Naive thymus-derived CD4-positive, alpha-beta T cell (primary cell): ENCODE results near the gene RAB28. TPM values are rescaled to one million over a fixed set of nuclear protein-coding genes. Genes with fewer than 3 reads are reported as not detected.

Source experiments
- ATAC-seq: fragments of 150-1000 bp; cut with Tn5 transposase; 2 replicates; pipeline ENCODE4 v1.10.0; 2021; ENCODE audit warnings: mild to moderate bottlenecking, moderate library complexity
- CTCF ChIA-PET: fragments of 350-600 bp; sonication (Branson Sonifier 250); formaldehyde crosslinking; loops from one replicate; lab custom pipeline; 2021; ENCODE audit warnings: antibody characterized with exemption; lab: Charles Lee
- POLR2A ChIA-PET: fragments of 350-600 bp; sonication (Branson Sonifier 250); formaldehyde crosslinking; loops from one replicate; lab custom pipeline; 2021; ENCODE audit warnings: antibody characterized with exemption, inconsistent platforms; lab: Charles Lee
- DNase-seq, 9 donors: peaks; one replicate each; pipeline versions ENCODE4 v3.0.0 to v3.0.0-alpha.2; 2020 to 2022; ENCODE audit warnings: mixed read lengths in 1 of 9
- H3K27ac ChIP-seq: one replicate; pipeline ENCODE4 v1.7.0; 2013; ENCODE audit warnings: mild to moderate bottlenecking, low read depth, low read length, moderate library complexity
- H3K27me3 ChIP-seq, 2 donors: one replicate each; pipeline ENCODE4 v1.7.0; 2013; ENCODE audit warnings: low read length in 2 of 2, mild to moderate bottlenecking in 2 of 2, moderate library complexity in 2 of 2; ENCODE audit not compliant: control insufficient read depth in 2 of 2, insufficient read depth in 2 of 2
- H3K36me3 ChIP-seq, 3 experiments: 1 replicate in 2 of 3; 2 replicates in 1 of 3; pipeline ENCODE4 v1.7.0; 2013; ENCODE audit warnings: low read length in 3 of 3, mild to moderate bottlenecking in 3 of 3, moderate library complexity in 1 of 3; ENCODE audit not compliant: insufficient read depth in 3 of 3, control insufficient read depth in 2 of 3
- H3K4me1 ChIP-seq, 2 donors: one replicate each; pipeline ENCODE4 v1.7.0; 2013; ENCODE audit warnings: low read length in 2 of 2, mild to moderate bottlenecking in 2 of 2, moderate library complexity in 1 of 2; ENCODE audit not compliant: control insufficient read depth in 2 of 2, insufficient read depth in 2 of 2
- H3K4me3 ChIP-seq: 2 replicates; pipeline ENCODE4 v1.7.0; 2013; ENCODE audit warnings: mild to moderate bottlenecking, low read length
- H3K9me3 ChIP-seq, 3 experiments: 1 replicate in 2 of 3; 2 replicates in 1 of 3; pipeline ENCODE4 v1.7.0; 2013; ENCODE audit warnings: low read length in 3 of 3; ENCODE audit not compliant: control insufficient read depth in 2 of 3
- H3K27ac Mint-ChIP-seq, 9 donors: one replicate each; pipeline ENCODE4 v1.8.0; 2020 to 2022; ENCODE audit warnings: mixed read lengths in 9 of 9, mild to moderate bottlenecking in 8 of 9, moderate library complexity in 5 of 9, inconsistent platforms in 2 of 9
- H3K27me3 Mint-ChIP-seq, 5 donors: one replicate each; pipeline ENCODE4 v1.8.0; 2021 to 2022; ENCODE audit warnings: mixed read lengths in 5 of 5, mild to moderate bottlenecking in 1 of 5
- H3K36me3 Mint-ChIP-seq, 5 donors: one replicate each; pipeline ENCODE4 v1.8.0; 2020 to 2022; ENCODE audit warnings: mixed read lengths in 5 of 5, mild to moderate bottlenecking in 3 of 5, inconsistent platforms in 1 of 5
- H3K4me1 Mint-ChIP-seq, 7 donors: one replicate each; pipeline ENCODE4 v1.8.0; 2020 to 2022; ENCODE audit warnings: mixed read lengths in 7 of 7, mild to moderate bottlenecking in 3 of 7, inconsistent platforms in 1 of 7
- H3K4me3 Mint-ChIP-seq, 10 donors: one replicate each; pipeline ENCODE4 v1.8.0; 2020 to 2022; ENCODE audit warnings: mild to moderate bottlenecking in 10 of 10, mixed read lengths in 10 of 10, moderate library complexity in 6 of 10, inconsistent platforms in 2 of 10
- H3K9me3 Mint-ChIP-seq, 11 donors: one replicate each; pipeline ENCODE4 v1.8.0; 2020 to 2022; ENCODE audit warnings: mixed read lengths in 11 of 11, mild to moderate bottlenecking in 4 of 11, inconsistent platforms in 1 of 11, moderate library complexity in 1 of 11
- intact Hi-C, 2 donors: fragments of 100-400 bp; cut with micrococcal nuclease; formaldehyde crosslinking; loops; one replicate each; pipeline ENCODE4 v1.15.1; 2023
- polyA plus RNA-seq, 2 donors: library from polyadenylated mRNA; unstranded; fragments of 300-500 nt; fragmentation: Illumina TruSeq; gene quantifications; one replicate each; pipeline ENCODE4 v1.2.3, GENCODE V29; 2021
- total RNA-seq, 6 experiments: library from RNA in 5 of 6; stranded (reverse) in 5 of 6; gene quantifications; 1 replicate in 5 of 6; 2 replicates in 1 of 6; pipeline ENCODE4 v1.2.3 and lab custom pipeline; 2021 to 2026

RAB28 gene
- 10 to 100 TPM in 3 of 5 experiments, 1 to 10 TPM in 2; 8.0 to 16.1 (median 14.0) TPM for total RNA-seq
- 10 to 100 TPM; 11.0 to 14.8 TPM for polyA plus RNA-seq
- 11.3 reads per million, percentile 38 among the genes with 10 or more reads in this experiment for total RNA-seq (lab: John Stamatoyannopoulos, UW)

- Mint-ChIP-seq H3K4me1 (peaks cover 12 to 42% (median 28%) of the 10 kb centered on the region in 7 donors), H3K9me3 (peaks cover 0 to 2% (median 0%) of the 10 kb centered on the region in 11 donors), H3K27ac (peak within 1 kb of the TSS; percentile 87 to 100 (median 99)), H3K27me3 (peaks cover 0 to 17% (median 7%) of the 10 kb centered on the region in 5 donors), H3K36me3 (peaks cover 0 to 2% (median 0%) of the 10 kb centered on the region in 5 donors), H3K4me3 (peak within 1 kb of the TSS; percentile 79 to 98 (median 94))
- peaks cover 0 to 4% (median 0%) of the 10 kb centered on the region in 3 experiments for H3K36me3 ChIP-seq
- peak within 1 kb of the TSS; percentile 99 for H3K27ac ChIP-seq
- no peaks in the 10 kb centered on the region for H3K9me3 ChIP-seq
- peak; percentile 92 to 97 (median 96) for DNase-seq
- intact Hi-C loops: loop anchor here (1.0 to 2.0 kb wide), 4 partner anchors 63 to 1517 kb away; partner anchors contain the start of gene BOD1L1 (in 2 of the 2)
- peaks cover 15 to 18% of the 10 kb centered on the region in 2 donors for H3K4me1 ChIP-seq
- peak within 1 kb of the TSS; percentile 81 for H3K4me3 ChIP-seq
- no peaks in the 10 kb centered on the region for H3K27me3 ChIP-seq
- ChIA-PET POLR2A (interaction anchor here (0.5 to 1.1 kb wide), 4 partner anchors 10 to 144 kb away, joined by 3 to 7 read pairs (median 3); partner anchors contain the start of gene BOD1L1), CTCF (no interaction called here)
- ATAC-seq: peak; percentile 95
Measured at GRCh38 chr4:13484122-13484748, at the start of gene RAB28. TSS of gene RAB28 (minus strand) at chr4:13484340.

- intact Hi-C loops: no loop called here
- peaks cover 11 to 44% (median 28%) of the 10 kb centered on the region in 7 donors for H3K4me1 Mint-ChIP-seq
- peaks cover 0 to 6% (median 2%) of the 10 kb centered on the region in 5 donors for H3K36me3 Mint-ChIP-seq
- peaks cover 0 to 20% (median 5%) of the 10 kb centered on the region in 11 donors for H3K9me3 Mint-ChIP-seq
- H3K4me3 Mint-ChIP-seq: no peak overlapping the region
- H3K27ac Mint-ChIP-seq: no peak overlapping the region
- ChIA-PET CTCF (interaction anchor here (0.6 kb wide), 1 partner anchor 21 kb away, joined by 4 read pairs; no protein-coding TSS in a partner anchor), POLR2A (no interaction called here)
- DNase-seq (no peak), ATAC-seq (no peak)
- peaks cover 82 to 95% (median 89%) of the 10 kb centered on the region in 5 donors for H3K27me3 Mint-ChIP-seq
- peaks cover 23 to 60% of the 10 kb centered on the region in 2 donors for H3K27me3 ChIP-seq
- no peaks in the 10 kb centered on the region for H3K9me3 ChIP-seq
- peaks cover 9 to 14% of the 10 kb centered on the region in 2 donors for H3K4me1 ChIP-seq
- H3K4me3 ChIP-seq: no peak overlapping the region
- H3K27ac ChIP-seq: no peak overlapping the region
- H3K36me3 ChIP-seq: no peaks in the 10 kb centered on the region
Measured at GRCh38 chr4:13531625-13531998, 47.5 kb upstream of the RAB28 start.

GRCh38 chr4:13530823-13531624 is 46.9 kb upstream of the RAB28 start:
- CTCF ChIA-PET: no interaction called here
- H3K9me3 ChIP-seq: no peaks in the 10 kb centered on the region
- intact Hi-C loops: no loop called here
- Mint-ChIP-seq H3K27me3 (peaks cover 82 to 95% (median 89%) of the 10 kb centered on the region in 5 donors), H3K27ac (peak overlapping the region in 1 of 9 donors; percentile 7), H3K4me3 (peak overlapping the region in 2 of 10 donors; percentile 12 to 15), H3K36me3 (peaks cover 0 to 3% (median 0%) of the 10 kb centered on the region in 5 donors), H3K9me3 (peaks cover 0 to 19% (median 4%) of the 10 kb centered on the region in 11 donors), H3K4me1 (peaks cover 11 to 44% (median 26%) of the 10 kb centered on the region in 7 donors)
- POLR2A ChIA-PET: no interaction called here
- ATAC-seq: no peak
- peak in 1 of 9 donors; percentile 20 for DNase-seq
- peaks cover 9 to 14% of the 10 kb centered on the region in 2 donors for H3K4me1 ChIP-seq
- H3K4me3 ChIP-seq: no peak overlapping the region
- peaks cover 23 to 59% of the 10 kb centered on the region in 2 donors for H3K27me3 ChIP-seq
- H3K36me3 ChIP-seq: no peaks in the 10 kb centered on the region
- H3K27ac ChIP-seq: no peak overlapping the region

GRCh38 chr4:13529128-13529919 is 45.2 kb upstream of the RAB28 start:
- no peak overlapping the region for H3K4me3 ChIP-seq
- Mint-ChIP-seq H3K4me3 (peak overlapping the region in 6 of 10 donors; percentile 6 to 62 (median 52)), H3K27ac (peak overlapping the region in 1 of 9 donors; percentile 76), H3K4me1 (peaks cover 11 to 44% (median 26%) of the 10 kb centered on the region in 7 donors), H3K9me3 (peaks cover 0 to 24% (median 3%) of the 10 kb centered on the region in 11 donors), H3K36me3 (peaks cover 0 to 5% (median 0%) of the 10 kb centered on the region in 5 donors), H3K27me3 (peaks cover 82 to 93% (median 89%) of the 10 kb centered on the region in 5 donors)
- peaks cover 9 to 14% of the 10 kb centered on the region in 2 donors for H3K4me1 ChIP-seq
- intact Hi-C loops: loop anchor here in 1 of 2 donors (2.0 kb wide), 1 partner anchor 17 kb away; no protein-coding TSS in a partner anchor
- ChIA-PET POLR2A (no interaction called here), CTCF (no interaction called here)
- H3K27me3 ChIP-seq: peaks cover 12 to 44% of the 10 kb centered on the region in 2 donors
- peaks cover 0 to 8% (median 0%) of the 10 kb centered on the region in 3 experiments for H3K9me3 ChIP-seq
- H3K36me3 ChIP-seq: no peaks in the 10 kb centered on the region
- no peak overlapping the region for H3K27ac ChIP-seq
- no peak for ATAC-seq
- peak in 1 of 9 donors; percentile 18 for DNase-seq

- peak overlapping the region in 9 of 10 donors; percentile 6 to 62 (median 47) for H3K4me3 Mint-ChIP-seq
- no peak for DNase-seq
- H3K27me3 ChIP-seq: peaks cover 10 to 46% of the 10 kb centered on the region in 2 donors
- peaks cover 11 to 44% (median 26%) of the 10 kb centered on the region in 7 donors for H3K4me1 Mint-ChIP-seq
- H3K9me3 Mint-ChIP-seq: peaks cover 0 to 29% (median 2%) of the 10 kb centered on the region in 11 donors
- no peak for ATAC-seq
- POLR2A ChIA-PET: no interaction called here
- H3K36me3 ChIP-seq: no peaks in the 10 kb centered on the region
- CTCF ChIA-PET: no interaction called here
- H3K27ac Mint-ChIP-seq: peak overlapping the region in 1 of 9 donors; percentile 76
- peaks cover 0 to 14% (median 0%) of the 10 kb centered on the region in 3 experiments for H3K9me3 ChIP-seq
- intact Hi-C loops: loop anchor here in 1 of 2 donors (2.0 kb wide), 1 partner anchor 18 kb away; no protein-coding TSS in a partner anchor
- no peak overlapping the region for H3K27ac ChIP-seq
- peaks cover 9 to 14% of the 10 kb centered on the region in 2 donors for H3K4me1 ChIP-seq
- H3K4me3 ChIP-seq: no peak overlapping the region
- H3K27me3 Mint-ChIP-seq: peaks cover 82 to 93% (median 89%) of the 10 kb centered on the region in 5 donors
- H3K36me3 Mint-ChIP-seq: peaks cover 0 to 5% (median 0%) of the 10 kb centered on the region in 5 donors
Measured at GRCh38 chr4:13528821-13529127, 44.6 kb upstream of the RAB28 start.
